ENCODE results near the gene MYCN. TPM values are rescaled to one million over a fixed set of nuclear protein-coding genes. Genes with fewer than 3 reads are reported as not detected.

Gene MYCN
- polyA plus RNA-seq, 1 experiment = not detected

DNA sequence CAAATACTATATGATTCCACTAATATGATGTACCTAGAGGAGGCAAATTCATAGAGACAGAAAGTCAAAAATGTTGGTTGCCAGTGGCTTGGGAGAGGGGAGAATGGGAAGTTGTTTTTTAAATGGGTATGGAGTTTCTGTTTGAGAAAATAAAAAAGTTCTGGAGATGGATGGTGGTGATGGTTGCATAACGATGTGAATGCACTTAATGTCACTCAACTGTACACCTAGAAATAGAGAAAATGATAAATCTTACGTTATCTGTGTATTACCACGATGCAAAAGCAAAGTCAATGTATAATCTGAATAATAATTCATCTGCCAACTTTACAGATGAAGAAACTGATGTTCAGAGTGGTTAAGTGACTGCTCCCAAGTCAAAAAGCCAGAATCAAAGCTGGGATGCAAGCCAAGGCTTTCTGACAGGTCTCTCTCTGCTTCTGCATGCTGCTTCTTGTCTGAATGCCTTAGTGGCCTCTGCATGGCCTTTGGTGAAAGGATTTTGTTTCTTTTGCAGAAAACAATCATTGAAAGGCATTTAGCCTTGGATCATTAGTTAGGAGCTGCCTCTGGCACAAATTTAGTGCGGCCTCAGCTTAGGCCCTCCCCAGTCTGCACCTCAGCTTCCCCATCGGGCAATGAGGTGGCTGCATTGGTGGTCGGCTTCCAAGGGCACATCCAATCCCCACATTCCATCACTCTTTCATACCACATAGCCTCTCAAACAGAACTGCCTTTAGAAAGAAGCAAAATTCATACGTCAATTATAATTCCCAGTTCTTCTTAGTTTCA, 46.5 kb upstream of the MYCN start:
- ChIA-PET POLR2A (no interaction called here), CTCF (no interaction called here)
- Histone ChIP-seq H3K4me3 (ENCODE audit: low read depth, low read length) (no peak overlapping the region), H3K27ac (ENCODE audit: low read depth, low read length) (no peak overlapping the region), H3K9me3 (ENCODE audit: control insufficient read depth, insufficient read depth, low read length) (peaks cover 39% of the 10 kb centered on the region), H3K27me3 (ENCODE audit: control insufficient read depth, insufficient read depth, low read length) (no peaks in the 10 kb centered on the region)
- no peak for DNase-seq (ENCODE audit: low read depth, low spot score)
- TF ChIP-seq, protein P1, sequence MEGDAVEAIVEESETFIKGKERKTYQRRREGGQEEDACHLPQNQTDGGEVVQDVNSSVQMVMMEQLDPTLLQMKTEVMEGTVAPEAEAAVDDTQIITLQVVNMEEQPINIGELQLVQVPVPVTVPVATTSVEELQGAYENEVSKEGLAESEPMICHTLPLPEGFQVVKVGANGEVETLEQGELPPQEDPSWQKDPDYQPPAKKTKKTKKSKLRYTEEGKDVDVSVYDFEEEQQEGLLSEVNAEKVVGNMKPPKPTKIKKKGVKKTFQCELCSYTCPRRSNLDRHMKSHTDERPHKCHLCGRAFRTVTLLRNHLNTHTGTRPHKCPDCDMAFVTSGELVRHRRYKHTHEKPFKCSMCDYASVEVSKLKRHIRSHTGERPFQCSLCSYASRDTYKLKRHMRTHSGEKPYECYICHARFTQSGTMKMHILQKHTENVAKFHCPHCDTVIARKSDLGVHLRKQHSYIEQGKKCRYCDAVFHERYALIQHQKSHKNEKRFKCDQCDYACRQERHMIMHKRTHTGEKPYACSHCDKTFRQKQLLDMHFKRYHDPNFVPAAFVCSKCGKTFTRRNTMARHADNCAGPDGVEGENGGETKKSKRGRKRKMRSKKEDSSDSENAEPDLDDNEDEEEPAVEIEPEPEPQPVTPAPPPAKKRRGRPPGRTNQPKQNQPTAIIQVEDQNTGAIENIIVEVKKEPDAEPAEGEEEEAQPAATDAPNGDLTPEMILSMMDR (IDR thresholded peaks at IDR 0.05; ENCODE audit: low read depth, low read length) = no peak

DNA sequence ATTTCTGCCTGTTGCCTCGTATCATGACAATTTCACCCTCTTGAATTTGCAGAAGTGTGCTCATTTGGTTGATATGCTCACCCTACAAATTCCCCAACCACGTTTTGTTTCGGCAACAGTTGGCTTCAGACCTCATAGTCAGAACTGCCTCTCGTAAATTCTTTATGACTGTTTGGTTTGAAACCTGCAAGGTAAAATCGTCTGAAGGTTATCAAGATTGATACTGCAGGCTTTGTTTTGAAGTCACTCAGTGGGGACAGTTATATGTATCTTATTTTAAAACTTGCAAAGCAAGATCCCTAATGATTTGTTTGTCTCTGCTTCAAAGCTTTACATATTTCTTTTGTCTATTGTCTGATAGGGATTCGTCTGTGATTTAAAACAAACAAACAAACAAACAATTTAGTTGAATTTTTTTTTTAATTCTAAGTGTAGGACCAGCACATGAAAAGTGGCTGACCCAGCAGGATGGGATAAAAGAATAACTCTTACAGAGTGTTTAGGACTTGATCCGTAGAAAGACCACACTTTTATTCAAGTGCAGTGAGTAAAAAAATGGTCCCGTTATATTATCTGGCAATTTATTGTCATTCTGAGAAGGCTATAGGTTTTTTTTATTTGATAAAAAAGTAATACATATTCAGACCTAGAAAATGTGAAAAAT, 45.7 kb upstream of the MYCN start:
- no peak overlapping the region for H3K27ac ChIP-seq (ENCODE audit: low read depth, low read length)
- H3K27me3 ChIP-seq (ENCODE audit: control insufficient read depth, insufficient read depth, low read length) = no peaks in the 10 kb centered on the region
- ChIA-PET CTCF (no interaction called here), POLR2A (no interaction called here)
- H3K4me3 ChIP-seq (ENCODE audit: low read depth, low read length) = no peak overlapping the region
- TF ChIP-seq, protein P1 (IDR thresholded peaks at IDR 0.05; ENCODE audit: low read depth, low read length) = no peak
- DNase-seq (ENCODE audit: low read depth, low spot score) = no peak
- peaks cover 33% of the 10 kb centered on the region for H3K9me3 ChIP-seq (ENCODE audit: control insufficient read depth, insufficient read depth, low read length)

DNA sequence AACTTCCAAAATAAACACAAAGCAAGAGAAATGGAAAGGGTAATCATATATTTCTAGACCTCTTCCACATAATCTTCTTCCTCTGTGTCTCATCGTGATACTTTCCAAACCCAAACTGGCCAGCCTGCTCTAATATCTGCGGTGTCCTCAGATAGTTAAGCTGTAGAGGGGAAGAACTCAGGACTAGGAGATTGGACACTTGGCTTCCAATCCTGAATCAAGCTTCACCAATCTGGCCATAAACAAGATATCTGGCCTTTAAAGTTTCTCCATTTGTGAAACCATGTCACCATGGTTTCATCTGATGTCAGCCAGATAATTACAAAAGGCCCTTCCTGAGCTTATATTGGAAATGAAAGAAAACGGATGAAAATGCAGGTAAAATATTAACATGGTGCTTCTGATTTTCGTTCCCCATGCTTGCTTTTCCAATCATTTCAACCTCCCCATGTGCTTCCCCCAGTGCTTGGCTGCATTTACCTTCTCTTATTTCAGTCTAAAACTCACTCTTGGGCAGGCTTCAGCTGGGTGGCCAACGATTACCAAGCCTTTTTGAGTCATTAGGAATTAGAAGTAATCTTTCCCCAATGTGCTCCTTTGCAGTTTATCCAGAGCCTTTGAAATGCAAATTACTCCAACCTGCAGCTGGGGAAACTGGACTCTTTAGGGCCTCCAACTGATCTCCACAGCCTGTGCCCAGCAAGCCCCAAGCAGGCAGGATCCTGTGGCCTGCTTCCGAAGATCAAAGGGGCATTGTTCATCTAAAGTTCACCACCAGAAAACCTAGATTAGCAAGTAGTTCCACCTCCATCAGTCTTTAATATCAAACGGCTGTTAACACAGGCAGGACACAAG, 44.5 kb upstream of the MYCN start:
- no peak overlapping the region for H3K4me3 ChIP-seq (ENCODE audit: low read depth, low read length)
- no peak overlapping the region for H3K27ac ChIP-seq (ENCODE audit: low read depth, low read length)
- H3K9me3 ChIP-seq (ENCODE audit: control insufficient read depth, insufficient read depth, low read length) = peaks cover 21% of the 10 kb centered on the region
- TF ChIP-seq, protein P1 (IDR thresholded peaks at IDR 0.05; ENCODE audit: low read depth, low read length) = no peak
- CTCF ChIA-PET = no interaction called here
- POLR2A ChIA-PET = no interaction called here
- no peaks in the 10 kb centered on the region for H3K27me3 ChIP-seq (ENCODE audit: control insufficient read depth, insufficient read depth, low read length)
- DNase-seq (ENCODE audit: low read depth, low spot score) = no peak

DNA sequence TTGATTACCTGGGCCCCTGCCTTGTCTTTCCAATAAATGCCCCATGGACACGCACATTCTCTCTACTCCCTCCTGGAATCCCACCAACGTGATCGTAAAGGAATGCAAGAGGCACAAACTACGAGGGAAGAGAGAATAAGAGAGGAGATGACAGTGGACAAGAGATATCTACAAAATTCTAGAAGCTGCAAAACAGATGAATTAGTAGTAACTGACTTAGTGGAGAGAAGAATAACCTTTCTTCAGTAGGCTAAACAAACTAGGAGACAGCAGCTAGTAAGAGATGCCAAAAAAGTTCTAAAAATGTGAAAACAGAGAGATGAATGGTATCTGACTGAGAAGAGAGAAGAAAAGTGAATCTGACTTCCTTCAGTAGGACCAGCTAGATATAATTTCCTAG, 43.5 kb upstream of the MYCN start:
- TF ChIP-seq, protein P1 (IDR thresholded peaks at IDR 0.05; ENCODE audit: low read depth, low read length) = no peak
- no peak overlapping the region for H3K4me3 ChIP-seq (ENCODE audit: low read depth, low read length)
- POLR2A ChIA-PET = no interaction called here
- H3K27ac ChIP-seq (ENCODE audit: low read depth, low read length) = no peak overlapping the region
- peaks cover 18% of the 10 kb centered on the region for H3K9me3 ChIP-seq (ENCODE audit: control insufficient read depth, insufficient read depth, low read length)
- DNase-seq (ENCODE audit: low read depth, low spot score) = no peak
- CTCF ChIA-PET = no interaction called here
- H3K27me3 ChIP-seq (ENCODE audit: control insufficient read depth, insufficient read depth, low read length) = no peaks in the 10 kb centered on the region
